PC-3 (cell line): Measurements from ENCODE around the gene GSG1. TPM values are rescaled to one million over a fixed set of nuclear protein-coding genes. Genes with fewer than 3 reads are reported as not detected.

Experiments used
- ATAC-seq: fragments of 200-7000 bp; cut with Tn5 transposase; 2 replicates; pipeline ENCODE4 v1.9.1; 2020; ENCODE audit warnings: mild to moderate bottlenecking, moderate library complexity
- BruUV-seq: library from RNA; stranded (reverse); fragments of 400-500 nt; replicated peaks from 2 replicates; lab custom pipeline; 2021; lab: Mats Ljungman, UMichigan
- CTCF ChIA-PET: fragments of 300-600 bp; sonication (Branson Sonifier 250); formaldehyde crosslinking; loops from one replicate; lab custom pipeline; 2022; ENCODE audit warnings: antibody characterized with exemption; lab: Charles Lee
- POLR2A ChIA-PET: fragments of 300-600 bp; sonication (Branson Sonifier 250); formaldehyde crosslinking; loops from one replicate; lab custom pipeline; 2022; ENCODE audit warnings: antibody characterized with exemption; ENCODE audit not compliant: unreplicated experiment; lab: Charles Lee
- DNase-seq: peaks from one replicate; pipeline ENCODE4 v3.0.0-alpha.2; 2015
- H2AFZ ChIP-seq: fragments of 300-600 bp; sonication (generic); 2 replicates; pipeline ENCODE4 v1.6.0; 2016; ENCODE audit warnings: antibody characterized with exemption, low read length
- H3F3A ChIP-seq: fragments of 300-600 bp; sonication (generic); one replicate; pipeline ENCODE4 v1.6.0; 2017; ENCODE audit warnings: antibody characterized with exemption, low read length, control low read depth, mild to moderate bottlenecking; ENCODE audit not compliant: unreplicated experiment
- H3K27ac ChIP-seq: fragments of 300-600 bp; sonication (generic); 2 replicates; pipeline ENCODE4 v1.5.1; 2016; ENCODE audit warnings: mild to moderate bottlenecking, low read length
- H3K27me3 ChIP-seq: fragments of 300-600 bp; sonication (generic); 2 replicates; pipeline ENCODE4 v1.6.1; 2016; ENCODE audit warnings: low read length, mixed read lengths
- H3K36me3 ChIP-seq: fragments of 300-600 bp; sonication (generic); 2 replicates; pipeline ENCODE4 v1.6.1; 2016; ENCODE audit warnings: low read depth, mixed run types, low read length, mixed read lengths
- H3K4me1 ChIP-seq: fragments of 300-600 bp; sonication (generic); 2 replicates; pipeline ENCODE4 v1.5.1; 2016; ENCODE audit warnings: low read length; ENCODE audit not compliant: insufficient read depth
- H3K4me2 ChIP-seq: fragments of 300-600 bp; sonication (generic); 2 replicates; pipeline ENCODE4 v1.6.0; 2016; ENCODE audit warnings: low read length
- H3K4me3 ChIP-seq: fragments of 300-600 bp; sonication (generic); 2 replicates; pipeline ENCODE4 v1.5.1; 2016; ENCODE audit warnings: mild to moderate bottlenecking, low read length, mixed read lengths
- H3K79me2 ChIP-seq: fragments of 300-600 bp; sonication (generic); 2 replicates; pipeline ENCODE4 v1.6.1; 2017; ENCODE audit warnings: low read length, mixed read lengths
- H3K9ac ChIP-seq: fragments of 300-600 bp; sonication (generic); 2 replicates; pipeline ENCODE4 v1.6.0; 2016; ENCODE audit warnings: mild to moderate bottlenecking, low read length
- H3K9me2 ChIP-seq: fragments of 300-600 bp; sonication (generic); replicated peaks from 2 replicates; pipeline ENCODE4 v1.6.1; 2016; ENCODE audit warnings: mixed run types, low read length, mixed read lengths
- H3K9me3 ChIP-seq: fragments of 300-600 bp; sonication (generic); 2 replicates; pipeline ENCODE4 v1.6.1; 2016; ENCODE audit warnings: low read length, mixed read lengths
- H4K20me1 ChIP-seq: fragments of 300-600 bp; sonication (generic); 2 replicates; pipeline ENCODE4 v1.6.1; 2016; ENCODE audit warnings: low read length, mixed read lengths
- CTCF ChIP-seq: fragments of 300-600 bp; sonication (generic); conservative IDR thresholded peaks from 2 replicates; pipeline ENCODE4 v1.5.1; 2017; ENCODE audit warnings: antibody characterized with exemption, low read depth, mild to moderate bottlenecking, low read length
- EZH2 ChIP-seq: fragments of 300-600 bp; sonication (generic); IDR thresholded peaks from one replicate; pipeline ENCODE4 v1.6.1; 2017; ENCODE audit warnings: antibody characterized with exemption, mild to moderate bottlenecking, low read length; ENCODE audit not compliant: unreplicated experiment
- EZH2phosphoT487 ChIP-seq: fragments of 300-600 bp; sonication (generic); IDR thresholded peaks from 2 replicates; pipeline ENCODE4 v1.6.1; 2018; ENCODE audit warnings: mild to moderate bottlenecking, antibody characterized with exemption, low read length, borderline replicate concordance
- intact Hi-C: fragments of 100-400 bp; cut with micrococcal nuclease; formaldehyde crosslinking; loops from 2 replicates; pipeline ENCODE4 v1.9.0; 2023
- total RNA-seq: library from RNA; depleted of rRNA; stranded (reverse); fragments of >200 nt; gene quantifications from 2 replicates; pipeline ENCODE4 v1.2.3, GENCODE V29; 2014

GSG1 gene
- total RNA-seq, 1 experiment from 2014 or later = 0.77 TPM

- intact Hi-C loops = loop anchor here (5.0 to 10.0 kb wide), 3 partner anchors 49 to 289 kb away; partner anchors contain the start of gene FAM234B
- BruUV-seq = TSS peak; percentile 77
Measured at GRCh38 chr12:13093191-13093847, 10.1 kb downstream of the GSG1 start.

GRCh38 chr12:13091832-13092231 lies 11.6 kb downstream of the GSG1 start:
- ChIA-PET POLR2A (no interaction called here), CTCF (no interaction called here)
- Histone ChIP-seq H3K36me3 (no peaks in the 10 kb centered on the region), H4K20me1 (no peaks in the 10 kb centered on the region), H3K79me2 (no peaks in the 10 kb centered on the region), H3K9me3 (no peaks in the 10 kb centered on the region), H3K4me1 (peaks cover 38% of the 10 kb centered on the region), H3K4me3 (no peak overlapping the region), H2AFZ (no peak overlapping the region), H3K4me2 (0 out of 2 replicates have a peak overlapping the region, but pooled peaks have one; percentile 5), H3K9me2 (no peaks in the 10 kb centered on the region), H3K9ac (no peak overlapping the region), H3K27ac (no peak overlapping the region), H3K27me3 (no peaks in the 10 kb centered on the region), H3F3A (no peaks in the 10 kb centered on the region)
- no TSS peak for BruUV-seq
- DNase-seq (peak; percentile 35), ATAC-seq (no peak)
- no peak for TF ChIP-seq CTCF
- no peak for TF ChIP-seq EZH2phosphoT487
- no peak for TF ChIP-seq EZH2
- intact Hi-C loops = loop anchor here (5.0 to 10.0 kb wide), 3 partner anchors 47 to 287 kb away; partner anchors contain the start of gene FAM234B

More at GRCh38 chr12:13093191-13093847, 10.1 kb downstream of the GSG1 start:
- H2AFZ ChIP-seq = peak overlapping the region; percentile 21; the same call in 1 of the 2 replicates
- no peaks in the 10 kb centered on the region for H3K36me3 ChIP-seq
- peak; percentile 77 for DNase-seq
- no peak for TF ChIP-seq CTCF
- no peak for TF ChIP-seq EZH2
- TF ChIP-seq EZH2phosphoT487 = no peak
- no peak overlapping the region for H3K4me3 ChIP-seq
- peak overlapping the region; percentile 74 for H3K4me2 ChIP-seq
- no peaks in the 10 kb centered on the region for H3K79me2 ChIP-seq
- CTCF ChIA-PET = interaction anchor here (1.0 kb wide), 1 partner anchor 14 kb away, joined by 3 read pairs; no protein-coding TSS in a partner anchor
- H3K27me3 ChIP-seq = no peaks in the 10 kb centered on the region
- no peak overlapping the region for H3K9ac ChIP-seq
- POLR2A ChIA-PET = no interaction called here
- peaks cover 49% of the 10 kb centered on the region for H3K4me1 ChIP-seq
- H3K9me3 ChIP-seq = no peaks in the 10 kb centered on the region
- no peaks in the 10 kb centered on the region for H3K9me2 ChIP-seq
- no peaks in the 10 kb centered on the region for H4K20me1 ChIP-seq
- peak overlapping the region; percentile 63 for H3K27ac ChIP-seq
- ATAC-seq = peak; percentile 53
- peaks cover 2% of the 10 kb centered on the region for H3F3A ChIP-seq

- no peak overlapping the region for H2AFZ ChIP-seq
- TF ChIP-seq CTCF (no peak), EZH2phosphoT487 (no peak), EZH2 (no peak)
- H3K9me3 ChIP-seq = no peaks in the 10 kb centered on the region
- peaks cover 35% of the 10 kb centered on the region for H3K4me1 ChIP-seq
- no peak overlapping the region for H3K4me3 ChIP-seq
- no peak overlapping the region for H3K4me2 ChIP-seq
- H3K27ac ChIP-seq = no peak overlapping the region
- ChIA-PET CTCF (no interaction called here), POLR2A (no interaction called here)
- H3K36me3 ChIP-seq = no peaks in the 10 kb centered on the region
- no peaks in the 10 kb centered on the region for H3K9me2 ChIP-seq
- H3K79me2 ChIP-seq = no peaks in the 10 kb centered on the region
- H3F3A ChIP-seq = no peaks in the 10 kb centered on the region
- intact Hi-C loops = loop anchor here (5.0 to 10.0 kb wide), 3 partner anchors 45 to 285 kb away; partner anchors contain the start of gene FAM234B
- no peaks in the 10 kb centered on the region for H4K20me1 ChIP-seq
- no peaks in the 10 kb centered on the region for H3K27me3 ChIP-seq
- ATAC-seq = no peak
- no peak for DNase-seq
- H3K9ac ChIP-seq = no peak overlapping the region
- BruUV-seq = no TSS peak
Measured at GRCh38 chr12:13090054-13090453, 13.4 kb downstream of the GSG1 start.
